HG02981 (cell line): ENCODE measurements around the gene MUC5AC.
"Not testable (repeated sequence)": the region's sequence is repeated elsewhere in the genome, so short reads cannot be mapped to it uniquely, and the experiment has no call there.

Experiments
- ATAC-seq: cut with Tn5 transposase; IDR thresholded peaks from one replicate; pipeline ENCODE4 v1.9.1; 2021; ENCODE audit warnings: mild to moderate bottlenecking, moderate library complexity; ENCODE audit not compliant: unreplicated experiment

MUC5AC gene

GRCh38 chr11:1161410-1162137 is 3.8 kb downstream of the MUC5AC start:
- no peak for ATAC-seq

GRCh38 chr11:1162138-1162475 is 4.4 kb downstream of the MUC5AC start:
- ATAC-seq, result no peak

GRCh38 chr11:1162491-1163311 is 4.9 kb downstream of the MUC5AC start:
- ATAC-seq, result no peak

GRCh38 chr11:1163321-1163910 is 5.7 kb downstream of the MUC5AC start:
- ATAC-seq, result no peak

- ATAC-seq, result no peak
Observed at GRCh38 chr11:1163911-1164735, 6.4 kb downstream of the MUC5AC start.

GRCh38 chr11:1164779-1165255 is 7.1 kb downstream of the MUC5AC start:
- not testable (repeated sequence) for ATAC-seq

- no peak for ATAC-seq
Observed at GRCh38 chr11:1165256-1166041, 7.7 kb downstream of the MUC5AC start.

- ATAC-seq, result no peak
Observed at GRCh38 chr11:1167256-1167655, 9.5 kb downstream of the MUC5AC start.

- ATAC-seq, result no peak
Observed at GRCh38 chr11:1167751-1168231, 10.0 kb downstream of the MUC5AC start.

- no peak for ATAC-seq
Observed at GRCh38 chr11:1168256-1168655, 10.5 kb downstream of the MUC5AC start.

GRCh38 chr11:1168721-1169161 is 11.0 kb downstream of the MUC5AC start:
- no peak for ATAC-seq

GRCh38 chr11:1171223-1171984 is 13.7 kb downstream of the MUC5AC start:
- ATAC-seq, result no peak

- no peak for ATAC-seq
Observed at GRCh38 chr11:1171985-1172728, 14.4 kb downstream of the MUC5AC start.

- no peak for ATAC-seq
Observed at GRCh38 chr11:1172729-1173117, 15.0 kb downstream of the MUC5AC start.

GRCh38 chr11:1173396-1173795 is 15.6 kb downstream of the MUC5AC start:
- not testable (repeated sequence) for ATAC-seq

GRCh38 chr11:1174441-1175370 is 17.0 kb downstream of the MUC5AC start:
- ATAC-seq, result no peak

GRCh38 chr11:1175461-1176223 is 17.9 kb downstream of the MUC5AC start:
- ATAC-seq, result no peak
